Measurements from ENCODE around the gene EPHA2.
"Not testable (repeated sequence)": the region's sequence is repeated elsewhere in the genome, so short reads cannot be mapped to it uniquely, and the experiment has no call there.

Gene EPHA2

DNA sequence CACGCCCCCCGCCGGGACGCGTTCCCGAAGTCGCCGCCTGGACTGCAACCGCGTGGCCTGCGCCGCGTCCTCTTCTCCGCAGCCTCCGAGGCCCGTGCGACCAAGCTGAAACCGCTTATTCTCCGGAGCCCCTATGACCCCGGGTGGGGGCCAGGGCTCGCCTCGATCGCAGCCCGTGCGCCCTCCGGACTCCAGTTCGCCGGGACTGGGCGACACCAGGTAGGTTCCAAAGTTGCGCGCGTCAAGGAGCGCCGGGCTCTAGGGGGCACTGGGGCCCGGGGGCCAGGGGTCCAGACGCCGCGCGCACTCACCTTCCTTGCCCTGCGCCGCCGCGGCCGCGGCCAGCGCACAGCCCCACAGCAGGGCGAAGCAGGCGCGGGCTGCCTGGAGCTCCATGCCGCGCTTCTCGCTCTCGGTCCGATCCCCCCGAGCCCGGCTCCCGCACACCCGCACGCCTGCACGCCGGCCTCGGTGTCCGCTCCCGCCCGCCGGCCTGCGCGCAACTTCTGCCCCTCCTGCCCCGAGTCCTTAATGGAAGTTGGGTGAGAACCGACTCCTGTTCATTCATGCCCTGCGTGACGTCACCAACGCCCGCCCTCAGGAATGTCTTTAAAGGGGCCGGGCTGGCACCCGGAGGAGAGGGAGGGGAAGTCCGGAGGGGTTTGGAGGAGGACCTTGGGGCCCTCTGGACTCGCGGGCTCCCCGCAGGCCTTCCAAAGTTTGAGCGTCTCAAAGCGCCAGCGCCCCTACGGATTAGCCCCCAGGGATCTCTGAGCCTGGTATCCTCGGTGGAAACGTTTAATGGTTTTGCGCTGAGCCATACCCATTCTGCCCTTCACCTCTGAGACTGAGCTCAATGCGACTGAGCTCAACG lies at the start of gene EPHA2:
Gene EPHA2, minus strand, starts transcription at position 533 of the 874 bp plus-strand sequence. Its CDS starts 137 bp downstream, at position 396.
- no peak for DNase-seq

DNA sequence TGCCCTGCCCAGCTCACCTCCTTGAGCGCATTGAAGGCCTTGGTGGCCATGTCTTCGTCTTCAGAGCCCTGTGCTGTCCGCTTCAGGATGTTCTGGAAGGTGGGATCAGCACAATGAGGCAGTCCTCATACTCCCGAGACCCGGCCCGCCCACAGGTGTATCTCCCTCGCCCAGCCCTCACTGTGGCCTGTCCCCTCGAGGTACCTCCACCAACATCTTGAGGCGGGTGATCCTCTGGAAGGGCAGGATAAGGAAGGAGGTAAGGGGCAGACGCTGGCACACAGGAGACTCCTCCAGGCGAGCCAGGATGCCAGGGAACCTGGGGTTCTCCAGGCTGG lies 49.4 kb upstream of the EPHA2 start:
- DNase-seq = no peak

DNA sequence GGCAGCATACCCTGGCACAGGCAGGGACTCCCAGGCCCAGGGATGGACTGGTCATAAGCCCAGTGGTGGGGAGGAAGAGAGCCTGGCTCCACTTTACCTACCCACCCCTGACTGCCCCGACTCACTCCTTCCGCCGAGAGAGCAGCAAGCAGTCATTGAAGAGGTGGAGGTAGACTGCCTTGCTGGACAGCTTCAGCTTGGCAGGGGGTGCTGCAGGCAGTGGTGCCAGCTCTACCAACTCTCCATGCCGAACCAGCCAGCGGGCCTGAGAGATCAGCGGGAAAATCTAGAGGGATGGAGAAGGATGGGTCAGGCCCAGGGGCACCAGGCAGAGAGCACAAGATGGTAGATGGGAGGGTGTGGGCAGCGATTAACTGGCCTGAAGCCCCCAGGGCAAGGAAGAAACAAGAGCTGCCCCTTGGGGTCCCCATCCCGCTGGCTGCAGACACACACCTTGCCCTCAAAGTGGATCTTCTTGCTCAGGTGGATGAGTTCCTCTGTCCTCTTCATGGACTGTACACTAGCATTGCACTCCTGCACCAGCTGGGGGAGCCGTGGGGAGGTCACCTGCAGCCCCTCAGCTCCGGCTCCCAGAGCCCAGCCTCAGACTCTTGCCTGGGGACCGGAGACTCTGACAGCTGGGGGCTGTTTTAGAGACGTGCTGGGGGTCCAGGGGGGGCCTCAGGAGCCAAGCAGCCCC lies 48.9 kb upstream of the EPHA2 start:
- peak; percentile 34 for DNase-seq

- no peak for DNase-seq
Observed at GRCh38 chr1:16204216-16204615, 48.3 kb upstream of the EPHA2 start.

DNA sequence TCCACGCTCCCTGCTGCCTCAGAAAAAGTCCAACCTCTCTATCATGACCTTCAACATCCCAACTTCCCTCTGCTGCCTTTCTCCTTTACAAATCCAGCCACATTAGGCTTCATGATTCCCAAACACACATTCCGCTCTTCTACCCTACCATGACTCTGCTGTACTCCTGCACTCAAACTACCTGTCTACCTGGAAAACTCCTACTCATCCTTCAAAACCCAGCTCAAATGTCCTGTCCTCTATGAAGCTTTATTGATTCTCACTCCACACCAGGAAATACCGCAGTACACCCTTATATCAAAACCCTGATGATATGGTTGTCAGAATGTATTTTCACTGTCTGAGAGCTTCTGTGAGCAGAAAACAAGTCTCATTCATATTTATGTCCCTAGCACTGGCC lies 47.7 kb upstream of the EPHA2 start:
- no peak for DNase-seq

- DNase-seq = no peak
Observed at GRCh38 chr1:16202281-16203210, 46.7 kb upstream of the EPHA2 start.

- DNase-seq = no peak
Observed at GRCh38 chr1:16199700-16200099, 43.8 kb upstream of the EPHA2 start.

DNA sequence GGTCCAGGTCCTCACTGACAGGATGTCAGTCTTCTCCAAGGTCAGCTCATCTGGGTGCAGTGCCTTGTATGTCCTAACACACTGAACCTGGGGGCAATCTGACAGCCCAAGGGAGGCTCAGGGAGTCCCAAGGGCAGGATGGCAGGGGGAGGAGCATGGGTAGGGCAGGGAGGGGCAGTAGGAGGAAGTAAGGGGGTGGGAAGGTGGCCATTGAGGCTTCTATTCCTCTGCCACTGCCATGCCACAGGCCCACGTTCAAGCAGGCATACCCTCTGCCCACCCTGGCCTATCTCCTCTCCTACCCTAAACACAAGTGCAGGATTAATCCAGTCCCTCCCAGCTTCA lies 43.3 kb upstream of the EPHA2 start:
- no peak for DNase-seq

DNA sequence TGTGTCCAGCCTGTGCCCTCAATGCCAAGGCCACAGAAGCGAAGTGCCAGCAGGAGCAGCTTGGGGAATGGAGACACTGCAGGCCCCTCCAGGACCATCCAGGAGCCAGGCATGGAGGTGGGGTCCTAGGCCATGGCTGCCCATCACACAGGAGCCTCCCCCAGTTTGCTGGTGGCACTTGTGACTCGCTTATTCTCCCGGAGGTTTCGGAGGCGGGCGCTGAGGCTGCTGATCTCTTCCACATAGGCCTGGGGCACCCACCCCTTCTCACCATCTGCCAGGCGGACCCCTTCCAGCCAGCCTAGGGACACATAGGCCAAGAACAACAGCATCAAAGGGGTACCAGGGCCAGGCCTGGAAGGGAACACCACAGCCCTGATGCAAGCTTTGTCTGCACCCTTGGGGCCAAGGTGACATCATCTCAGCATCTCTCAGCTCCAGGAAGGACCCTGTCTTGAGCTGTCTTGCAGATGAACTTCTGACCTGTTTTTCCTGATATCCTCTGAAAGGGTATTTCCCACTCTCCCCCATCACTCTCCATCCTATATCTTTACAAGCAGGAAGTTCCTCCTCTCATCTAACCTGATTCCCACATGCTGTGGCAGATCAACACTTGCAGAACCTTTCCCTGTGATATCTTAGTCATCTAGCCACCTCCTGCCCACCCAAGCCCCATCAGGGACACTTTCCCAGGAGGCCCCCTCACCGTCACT lies 42.7 kb upstream of the EPHA2 start:
- no peak for DNase-seq

- DNase-seq = no peak
Observed at GRCh38 chr1:16196874-16197273, 41.0 kb upstream of the EPHA2 start.

DNA sequence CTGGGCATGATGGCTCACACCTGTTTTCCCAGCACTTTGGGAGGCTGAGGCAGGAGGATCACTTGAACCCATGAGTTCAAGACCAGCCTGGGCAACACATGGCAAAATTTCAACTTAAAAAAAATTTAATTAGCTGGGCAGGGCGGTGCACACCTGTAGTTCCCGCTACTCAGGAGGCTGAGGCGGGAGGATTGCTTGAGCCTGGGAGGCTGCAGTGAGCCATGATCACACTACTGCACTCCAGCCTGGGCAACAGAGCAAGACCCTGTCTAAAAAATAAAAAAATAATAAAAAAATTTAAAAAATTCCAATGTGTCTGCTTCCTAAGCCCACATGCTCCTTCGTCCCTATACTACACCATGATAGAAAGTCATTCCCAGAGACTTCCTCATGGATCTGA lies 40.3 kb upstream of the EPHA2 start:
- DNase-seq = not testable (repeated sequence)

GRCh38 chr1:16195518-16195905 lies 39.6 kb upstream of the EPHA2 start:
- no peak for DNase-seq

DNA sequence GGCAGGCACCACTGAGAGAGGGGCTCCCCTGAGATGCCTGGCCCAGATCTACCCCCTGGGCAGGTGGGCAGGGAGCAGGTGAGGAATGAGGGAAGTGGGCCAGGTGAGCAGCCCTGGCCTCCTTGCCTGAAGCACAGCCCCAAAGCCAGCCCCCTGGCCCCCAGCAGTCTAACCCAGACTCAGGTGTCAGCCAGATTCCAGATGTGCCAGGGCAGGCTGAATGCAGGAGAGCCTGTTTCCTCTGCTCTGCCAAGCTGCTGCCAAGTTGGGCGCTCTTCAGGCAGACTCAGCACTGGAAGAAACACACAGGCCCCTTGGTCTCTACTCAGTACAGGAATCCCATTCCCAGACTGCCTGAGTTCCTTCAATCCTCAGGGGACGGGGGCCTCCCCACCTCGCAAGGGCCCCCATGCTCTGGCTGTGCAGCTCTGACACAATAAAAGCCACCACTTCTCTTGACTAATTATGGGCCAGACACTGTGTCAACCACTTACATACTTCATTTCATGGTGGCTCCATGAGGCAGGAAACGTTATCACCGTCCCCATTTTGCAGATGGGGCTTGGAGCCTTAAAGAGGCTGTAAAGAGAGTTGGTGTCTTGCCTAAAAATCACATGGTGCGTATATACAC lies 36.2 kb upstream of the EPHA2 start:
- DNase-seq = no peak

DNA sequence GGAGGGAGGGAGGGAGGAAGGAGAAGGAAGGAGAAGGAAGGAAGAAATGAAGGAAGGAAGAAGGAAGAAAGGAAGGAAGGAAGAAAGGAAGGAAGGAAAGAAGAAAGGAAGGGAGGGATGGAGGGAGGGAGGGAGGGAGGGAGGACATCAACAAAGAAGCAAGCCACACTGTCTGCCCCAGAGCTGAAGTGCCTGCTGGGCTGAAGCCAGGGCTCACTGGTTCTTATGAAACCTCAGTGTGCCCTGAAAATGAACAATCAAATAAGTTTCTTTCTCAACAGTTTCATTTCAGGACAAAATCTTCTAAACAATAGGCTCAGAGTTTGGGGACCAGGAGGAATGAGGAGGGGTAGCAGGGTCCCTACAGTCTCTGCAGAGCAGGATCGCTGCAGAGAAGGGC lies 35.4 kb upstream of the EPHA2 start:
- DNase-seq = no peak

DNA sequence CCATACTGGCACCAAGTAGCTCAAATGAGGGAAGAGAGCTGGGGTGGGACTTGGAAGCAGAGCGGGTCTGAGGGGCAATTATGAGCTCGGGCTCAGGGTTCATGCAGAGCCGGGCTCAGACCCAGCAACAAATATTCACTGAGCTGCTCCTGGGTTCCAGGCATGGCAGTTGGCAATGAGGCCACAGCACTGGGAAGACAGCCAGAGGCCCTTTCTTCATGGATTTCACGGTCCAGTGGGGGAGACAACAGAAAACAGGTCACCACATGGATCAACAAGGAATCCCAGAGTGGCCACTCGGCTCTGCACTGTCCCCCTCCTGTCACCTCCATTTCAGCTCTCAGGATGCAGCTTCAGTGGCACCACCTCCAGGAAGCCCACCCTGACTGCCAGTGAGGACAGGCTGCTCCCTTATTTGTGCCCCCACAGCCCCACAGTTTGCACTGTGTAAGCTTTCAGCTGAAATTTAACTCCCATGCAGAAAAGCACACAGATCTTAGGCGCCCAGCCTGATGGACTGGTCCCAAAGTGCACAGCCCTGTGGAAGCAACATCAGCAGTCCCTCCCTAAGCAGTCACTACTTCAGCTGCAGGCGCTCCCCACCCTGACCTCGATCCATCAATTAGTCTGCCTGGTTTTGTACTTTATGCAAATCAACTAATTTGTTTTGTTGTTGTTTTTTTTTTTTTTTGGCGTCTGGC lies 34.2 kb upstream of the EPHA2 start:
- no peak for DNase-seq

- DNase-seq = no peak
Observed at GRCh38 chr1:16189003-16189402, 33.1 kb upstream of the EPHA2 start.

DNA sequence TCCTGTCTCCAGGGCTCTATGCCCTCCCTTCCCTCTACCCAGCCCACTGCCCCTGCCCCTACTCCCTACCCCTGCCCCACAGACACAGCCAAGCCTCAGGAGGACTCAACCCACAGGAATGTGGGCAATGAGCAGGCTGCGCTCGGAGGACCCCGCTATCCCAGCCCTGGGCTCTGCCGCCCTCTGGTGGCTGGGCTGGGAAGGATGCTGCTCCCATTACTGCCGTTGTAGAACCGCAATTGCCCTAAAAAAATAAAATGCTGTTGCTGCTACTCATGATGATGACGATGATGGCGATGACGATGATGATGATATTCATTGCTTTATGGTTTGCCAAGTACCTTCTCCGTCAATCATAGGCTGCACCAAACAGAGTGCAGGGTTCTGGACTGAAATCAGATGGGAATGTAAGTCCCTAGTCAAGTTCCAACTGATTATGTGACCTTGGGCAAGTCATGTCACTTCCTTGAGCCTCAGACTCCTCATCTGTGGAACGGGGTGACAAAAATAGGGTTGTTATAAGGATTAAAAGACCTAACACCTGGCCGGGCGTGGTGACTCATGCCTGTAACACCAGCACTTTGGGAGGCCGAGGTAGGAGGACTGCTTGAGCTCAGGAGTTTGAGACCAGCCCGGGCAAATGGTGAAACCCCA lies 32.0 kb upstream of the EPHA2 start:
- DNase-seq = peak; percentile 78

DNA sequence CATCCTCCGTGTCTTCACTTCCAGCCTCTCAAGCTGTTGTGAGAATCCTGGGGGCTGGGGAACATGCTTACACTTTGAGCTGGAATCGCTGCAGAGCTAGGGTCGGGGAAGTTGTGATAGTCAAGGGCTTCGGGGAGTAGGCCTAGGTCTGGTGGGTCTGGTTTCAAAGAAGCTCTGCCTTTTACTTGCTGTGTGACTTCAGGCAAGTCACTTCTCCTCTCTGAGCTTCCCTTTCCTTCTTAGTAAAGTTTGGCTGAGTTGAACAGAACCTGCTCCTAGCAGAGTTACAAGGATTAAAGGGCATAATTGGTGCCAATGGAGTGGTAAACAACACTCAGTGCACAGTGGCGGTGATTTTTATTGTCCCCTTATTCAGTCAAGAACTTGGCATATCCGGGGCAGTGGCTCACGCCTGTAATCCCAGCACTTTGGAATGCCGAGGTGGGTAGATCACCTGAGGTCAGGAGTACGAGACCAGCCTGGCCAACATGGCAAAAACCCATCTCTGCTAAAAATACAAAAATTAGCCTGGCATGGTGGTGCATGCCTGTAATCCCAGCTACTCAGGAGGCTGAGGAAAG lies 30.9 kb upstream of the EPHA2 start:
- DNase-seq = no peak

DNA sequence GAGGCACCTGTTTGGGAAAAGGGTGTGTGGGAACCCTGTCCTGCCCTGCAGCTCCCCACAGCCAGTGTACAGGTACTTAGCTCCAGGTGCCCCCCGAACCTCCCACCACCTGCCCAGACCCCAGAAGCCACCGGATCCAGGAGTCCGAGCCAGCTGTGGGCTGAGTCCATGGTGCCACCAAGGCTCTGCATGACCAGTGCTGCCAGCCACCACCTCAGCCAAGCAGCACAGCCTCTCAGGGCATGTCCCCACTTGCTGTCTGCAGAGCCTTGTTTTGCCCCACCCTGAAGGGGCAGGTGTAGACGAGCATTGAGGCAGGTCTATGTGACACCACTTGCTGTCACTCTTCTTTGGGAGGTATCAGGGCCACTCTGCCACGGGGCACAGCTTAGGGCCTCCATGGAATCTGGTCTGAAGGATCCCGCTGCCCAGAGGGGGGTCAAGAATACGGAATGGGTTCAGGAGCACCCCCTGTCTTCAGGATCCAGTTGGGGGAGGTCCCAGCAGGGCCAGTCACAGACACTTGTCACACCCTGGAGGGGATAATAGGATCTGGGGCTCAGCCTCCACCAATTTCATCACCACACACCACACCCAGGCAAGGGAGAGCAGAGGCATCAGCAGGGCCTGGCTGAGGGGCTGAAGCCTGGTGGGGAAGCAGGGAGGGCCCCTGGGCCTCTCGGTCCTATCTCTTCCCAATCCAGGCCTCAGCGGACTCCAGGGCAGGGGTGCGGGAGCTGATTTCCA lies 28.9 kb upstream of the EPHA2 start:
- no peak for DNase-seq

Measured in CD4-positive, alpha-beta T cell treated with Interleukin-21 for 1 hour (primary cell).